GM15510 (cell line): ENCODE results near the gene NIPAL3.
A peak's percentile ranks its signal among the peaks of the same experiment; 100 is the strongest.

ENCODE experiments used
- POLR2A ChIP-seq: IDR thresholded peaks from 3 replicates; pipeline ENCODE4 v1.6.1; 2011; ENCODE audit warnings: borderline replicate concordance; ENCODE audit not compliant: insufficient read length; ENCODE audit errors: extremely low read depth

The NIPAL3 gene

DNA sequence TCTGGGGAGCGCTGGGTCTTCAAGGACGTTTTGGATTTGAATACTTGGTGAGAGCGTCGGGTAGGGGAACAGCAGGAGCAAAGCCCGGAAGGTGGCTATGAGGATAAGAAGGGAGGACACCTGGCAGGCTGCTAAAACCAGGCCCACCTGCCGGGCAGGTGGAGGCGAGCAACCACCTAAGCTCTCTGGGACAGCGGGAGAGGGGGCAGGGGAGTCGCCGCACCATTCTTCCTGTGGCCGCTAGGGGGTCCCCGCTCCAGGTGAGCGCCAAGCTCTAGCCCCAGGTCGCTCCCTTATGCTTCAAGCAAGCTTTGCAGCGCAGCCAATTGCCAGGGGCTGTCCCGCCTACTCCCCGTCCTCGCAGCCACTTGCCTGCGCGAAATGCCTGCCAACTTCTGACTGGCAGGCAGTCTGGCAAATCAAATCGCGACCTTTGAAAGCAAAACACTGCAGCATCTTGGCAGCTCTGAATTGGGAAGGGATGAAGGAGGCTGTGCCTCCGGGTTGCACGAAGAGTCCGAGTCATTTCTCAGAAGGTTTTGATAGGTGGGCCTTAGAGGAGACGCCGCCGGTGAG lies at the start of gene NIPAL3:
TSS of gene NIPAL3 (plus strand) at position 469 of the 576 bp plus-strand sequence. CDS start 3,746 bp downstream, outside the sequence.
- TF ChIP-seq POLR2A, result peak; percentile 43

GRCh38 chr1:24366707-24367106 lies 48.9 kb upstream of the NIPAL3 start:
- TF ChIP-seq POLR2A, result no peak

- no peak for TF ChIP-seq POLR2A
Observed at GRCh38 chr1:24369199-24369598, 46.4 kb upstream of the NIPAL3 start.

GRCh38 chr1:24369801-24370200 lies 45.8 kb upstream of the NIPAL3 start:
- no peak for TF ChIP-seq POLR2A

DNA sequence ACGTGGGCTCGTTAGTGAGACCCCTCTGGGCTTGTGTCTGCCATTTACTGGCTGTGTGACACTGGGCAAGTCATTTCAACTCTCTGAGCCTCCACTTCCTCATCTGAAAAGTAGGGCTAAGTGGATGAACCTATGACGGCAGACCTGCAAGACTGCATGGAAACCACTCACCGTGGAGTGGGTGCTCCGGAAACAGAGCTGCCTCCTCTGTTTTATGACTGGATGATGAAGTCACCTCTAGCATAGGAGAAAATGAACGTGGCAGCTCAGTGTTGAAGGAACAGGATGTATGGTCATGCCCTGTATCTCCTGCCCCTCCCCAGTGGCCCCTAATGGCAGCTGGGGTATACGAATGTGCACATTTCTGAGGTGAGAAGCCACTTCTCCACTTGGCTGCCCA lies 42.6 kb upstream of the NIPAL3 start:
- no peak for TF ChIP-seq POLR2A

DNA sequence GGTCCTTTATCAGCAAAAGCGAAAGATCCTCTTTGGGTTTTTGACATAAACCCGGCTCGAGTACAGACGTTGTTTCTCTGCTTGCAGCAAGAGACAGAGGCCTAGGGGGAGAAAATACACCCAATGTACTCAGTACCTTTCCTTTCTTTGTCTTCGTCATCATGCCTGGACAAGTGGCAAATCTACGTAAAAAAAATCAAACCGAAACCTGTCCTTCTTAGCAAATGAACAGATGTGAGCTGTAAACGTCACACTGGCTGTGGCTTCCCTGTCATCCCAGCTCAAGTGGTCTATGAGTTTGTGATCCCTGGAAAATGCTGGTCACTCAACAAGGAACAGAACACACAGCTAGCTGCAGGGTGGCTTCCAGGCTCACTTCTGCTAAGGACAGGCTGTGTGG lies 41.9 kb upstream of the NIPAL3 start:
- no peak for TF ChIP-seq POLR2A

DNA sequence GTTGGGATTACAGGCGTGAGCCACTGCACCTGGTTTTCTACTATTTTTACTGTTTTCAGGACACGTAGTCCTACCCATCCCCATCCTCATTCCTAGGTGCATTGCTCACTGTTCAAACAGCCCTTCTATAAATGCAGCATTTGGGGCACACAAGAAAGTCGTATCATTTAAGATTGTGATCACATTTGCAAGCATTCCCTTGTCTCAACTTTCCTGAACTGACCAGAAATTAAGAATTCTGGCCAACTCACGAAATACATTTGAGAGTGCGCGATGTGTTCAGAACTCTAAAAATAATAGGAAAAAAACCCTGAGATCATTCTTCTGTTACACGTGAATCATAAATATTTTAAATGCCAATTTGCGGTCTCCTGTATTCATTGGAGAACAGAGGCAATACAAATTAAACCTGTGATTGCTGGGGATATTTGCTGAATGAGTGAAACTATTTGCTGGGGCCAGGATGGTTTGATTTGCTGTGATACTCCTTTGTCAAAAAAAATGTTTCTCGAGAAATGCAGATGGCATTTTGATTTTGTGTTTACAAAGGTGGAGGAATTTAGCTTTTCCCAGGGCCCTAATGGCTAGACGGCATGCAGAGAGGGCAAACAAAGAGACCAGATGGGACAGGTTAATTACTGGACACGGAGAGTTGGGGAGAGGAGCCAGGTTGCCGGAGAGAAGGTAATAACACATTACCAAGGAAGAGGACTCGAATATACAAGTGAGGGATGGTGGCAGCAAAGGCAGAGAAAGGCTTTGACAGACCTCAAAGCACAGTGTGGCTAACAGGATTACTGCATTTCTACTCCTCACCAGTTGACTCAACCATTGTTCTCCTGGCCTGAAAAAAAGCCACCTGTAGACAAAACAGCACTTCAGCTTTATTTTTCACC lies 40.5 kb upstream of the NIPAL3 start:
- TF ChIP-seq POLR2A, result no peak

DNA sequence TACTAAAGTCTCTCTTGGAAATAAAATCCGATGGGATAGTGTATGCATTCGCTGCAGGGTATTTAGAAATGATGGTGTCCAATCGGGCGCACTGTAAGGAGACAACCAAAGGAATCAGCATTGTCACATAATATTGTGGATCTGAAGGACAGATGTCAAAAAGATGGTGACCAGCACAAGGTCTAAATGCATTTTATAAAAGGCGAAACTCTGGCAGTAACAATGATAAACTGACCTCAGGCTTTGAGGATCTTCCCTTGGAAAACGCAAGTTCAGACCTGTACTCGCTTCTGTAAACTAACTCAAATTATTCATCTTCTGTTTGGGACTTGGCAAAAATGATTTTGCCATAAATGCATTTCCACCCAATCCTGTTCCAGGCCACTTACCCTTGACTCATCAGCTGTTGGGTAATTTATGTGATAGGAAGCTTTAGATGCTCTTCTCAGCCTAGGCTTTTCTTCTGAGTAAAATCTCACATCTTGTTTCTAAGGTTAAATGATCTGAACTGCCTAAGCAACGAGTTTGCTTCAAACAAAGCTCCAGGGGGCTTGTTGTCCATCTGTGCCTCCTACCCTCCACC lies 35.8 kb upstream of the NIPAL3 start:
- no peak for TF ChIP-seq POLR2A

GRCh38 chr1:24380508-24380907 lies 35.1 kb upstream of the NIPAL3 start:
- TF ChIP-seq POLR2A, result no peak

DNA sequence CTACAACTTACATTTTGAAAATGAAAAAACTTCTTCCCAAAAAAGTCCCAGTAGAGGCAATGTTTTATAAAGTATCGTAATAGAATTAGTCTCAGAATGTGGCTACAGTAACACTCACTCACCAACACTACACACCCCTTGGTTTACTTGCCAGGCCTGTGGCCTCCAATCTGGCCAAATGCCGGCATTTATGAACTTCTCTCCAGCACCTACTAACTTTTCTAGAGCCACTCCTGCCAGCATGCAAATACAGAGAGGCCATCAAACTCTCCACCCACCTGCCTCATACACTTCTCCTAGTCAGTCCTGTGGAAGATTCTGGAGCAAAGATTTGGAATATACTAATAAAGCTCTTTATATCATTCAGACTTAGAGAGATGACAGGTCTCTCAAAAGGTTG lies 34.3 kb upstream of the NIPAL3 start:
- TF ChIP-seq POLR2A, result no peak

GRCh38 chr1:24382165-24382577 lies 33.4 kb upstream of the NIPAL3 start:
- TF ChIP-seq POLR2A, result no peak

DNA sequence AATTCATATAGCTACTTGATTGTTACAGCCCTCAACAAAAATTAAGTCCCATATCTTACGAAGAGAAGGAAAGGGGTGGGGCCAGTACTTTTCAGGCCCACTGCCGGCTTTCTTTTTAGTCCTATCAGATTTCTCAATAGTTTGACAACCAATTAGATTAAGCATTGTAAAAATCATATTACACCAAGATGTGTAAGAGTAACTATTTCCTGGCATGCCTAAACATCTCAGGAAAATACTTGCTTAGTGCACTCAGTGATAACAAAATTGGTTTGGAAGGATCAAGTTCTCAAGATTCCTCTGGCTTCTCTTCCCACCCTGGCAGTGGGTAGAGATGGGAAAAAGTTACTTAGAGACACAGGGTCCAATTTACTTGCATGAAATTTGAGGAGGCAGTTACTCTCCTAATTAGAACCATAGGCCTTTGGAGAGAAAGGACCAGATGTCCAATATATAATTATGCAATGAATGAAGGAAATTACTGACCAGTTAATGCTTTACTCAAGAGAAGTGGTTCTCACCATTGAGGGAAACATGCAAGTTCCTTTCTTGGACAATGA lies 32.1 kb upstream of the NIPAL3 start:
- no peak for TF ChIP-seq POLR2A

DNA sequence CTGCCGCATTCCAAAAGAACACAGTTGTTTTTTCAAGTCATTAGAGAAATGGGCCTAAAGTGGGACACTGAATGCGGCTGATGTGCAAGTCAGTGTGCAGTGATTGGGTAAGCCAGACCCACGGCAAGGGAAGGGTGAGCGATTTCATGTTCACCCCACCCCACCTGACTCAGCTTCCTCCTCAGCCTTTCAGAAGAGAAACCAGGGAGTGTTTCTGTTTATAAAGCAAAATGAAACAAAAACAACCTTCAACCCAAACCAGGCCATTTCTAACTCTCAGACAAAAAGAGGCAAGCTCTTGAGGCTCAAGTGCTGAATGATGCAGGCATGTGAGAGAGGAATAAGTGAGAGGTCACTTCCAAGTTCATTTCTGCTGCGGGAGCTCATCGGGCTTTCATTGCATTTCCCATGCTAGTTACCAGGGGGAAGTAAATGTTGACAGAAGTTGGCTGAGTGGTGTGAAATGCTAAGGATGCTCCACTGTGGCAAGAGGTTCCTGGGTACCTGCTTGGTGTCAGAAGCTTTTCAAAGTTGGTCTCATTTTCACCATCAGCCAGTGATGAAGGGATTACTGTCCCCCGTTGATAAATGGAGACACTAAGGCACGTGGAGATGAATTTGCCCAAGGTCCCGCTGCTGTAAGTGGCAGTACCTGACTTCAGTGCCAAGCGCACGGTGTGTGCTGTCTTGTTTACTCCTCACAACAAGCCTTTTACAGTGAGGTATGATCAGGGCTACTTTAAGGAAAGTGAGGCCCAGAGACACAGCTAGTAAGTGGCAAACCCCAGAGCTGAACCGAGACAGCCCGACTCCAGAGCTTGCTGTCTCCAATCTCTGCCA lies 31.1 kb upstream of the NIPAL3 start:
- TF ChIP-seq POLR2A, result no peak

GRCh38 chr1:24385160-24385940 lies 30.3 kb upstream of the NIPAL3 start:
- no peak for TF ChIP-seq POLR2A

DNA sequence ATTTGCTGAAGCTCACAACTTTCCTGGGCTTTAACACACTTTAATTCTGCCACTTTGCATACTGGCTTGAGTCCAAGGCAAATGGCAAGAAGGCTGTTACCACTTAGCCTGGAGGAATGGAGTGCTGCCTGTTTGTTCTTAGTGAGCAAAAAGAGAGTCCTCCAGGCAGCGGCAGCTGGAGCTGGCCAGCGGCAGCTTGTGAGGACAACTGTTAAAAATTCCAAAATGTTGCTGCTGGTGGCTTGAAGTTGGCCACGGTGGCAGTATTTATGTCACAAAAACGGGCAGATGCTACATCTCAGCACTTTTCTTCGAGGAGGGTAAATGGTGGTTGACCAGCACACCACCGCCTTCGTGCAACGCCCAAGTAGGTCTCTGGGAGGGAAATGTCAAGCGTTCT lies 29.4 kb upstream of the NIPAL3 start:
- no peak for TF ChIP-seq POLR2A

- no peak for TF ChIP-seq POLR2A
Observed at GRCh38 chr1:24386931-24387330, 28.7 kb upstream of the NIPAL3 start.
